Thoracic aorta (tissue), 2 donors: ENCODE data around the gene MYMK. TPM values are rescaled to one million over a fixed set of nuclear protein-coding genes. Genes with fewer than 3 reads are reported as not detected.

Source experiments
- ATAC-seq: fragments of 150-250 bp; one replicate; pipeline ENCODE4 v1.8.0; 2017; ENCODE audit warnings: low read depth; ENCODE audit not compliant: insufficient number of reproducible peaks, low FRiP score
- DNase-seq: peaks from one replicate; pipeline ENCODE4 v3.0.0-alpha.2; 2020; ENCODE audit warnings: low spot score
- H3K27ac ChIP-seq, 2 donors: fragments of 200-600 bp; sonication (generic); 1 replicate in 1 of 2; 2 replicates in 1 of 2; pipeline ENCODE4 v1.5.1; 2016; ENCODE audit warnings: mild to moderate bottlenecking in 2 of 2, moderate library complexity in 2 of 2
- H3K27me3 ChIP-seq: fragments of 200-600 bp; sonication (generic); replicated peaks from 2 replicates; pipeline ENCODE4 v1.6.0; 2016; ENCODE audit warnings: mild to moderate bottlenecking; ENCODE audit not compliant: insufficient read depth
- H3K36me3 ChIP-seq: fragments of 200-600 bp; sonication (generic); one replicate; pipeline ENCODE4 v1.5.1; 2016
- H3K4me1 ChIP-seq, 2 donors: fragments of 200-600 bp; sonication (generic); 1 replicate in 1 of 2; 2 replicates in 1 of 2; pipeline versions ENCODE4 v1.5.1 to v1.6.0; 2016; ENCODE audit warnings: low read depth in 2 of 2, mild to moderate bottlenecking in 1 of 2; ENCODE audit not compliant: control insufficient read depth in 1 of 2
- H3K4me3 ChIP-seq: fragments of 200-600 bp; sonication (generic); 2 replicates; pipeline ENCODE4 v1.5.1; 2016; ENCODE audit warnings: mild to moderate bottlenecking
- H3K9me3 ChIP-seq: fragments of 200-600 bp; sonication (generic); 2 replicates; pipeline ENCODE4 v1.5.1; 2016
- CTCF ChIP-seq: fragments of 200-600 bp; sonication (generic); IDR thresholded peaks from one replicate; pipeline ENCODE4 v1.5.1; 2019; ENCODE audit warnings: antibody characterized with exemption
- total RNA-seq, 2 donors: library from RNA; depleted of rRNA; stranded (reverse); fragments of >200 nt; gene quantifications; one replicate each; pipeline versions ENCODE4 v1.1.0 to v1.2.3, GENCODE V29; 2016

The MYMK gene
- total RNA-seq, 2 donors from 2014 or later = not detected

- Histone ChIP-seq H3K27me3 (no peaks in the 10 kb centered on the region), H3K36me3 (no peaks in the 10 kb centered on the region), H3K4me1 (peaks cover 9 to 28% of the 10 kb centered on the region in 2 donors), H3K4me3 (no peak overlapping the region), H3K27ac (peak overlapping the region in 1 of 2 donors; percentile 30), H3K9me3 (peaks cover 10% of the 10 kb centered on the region)
- TF ChIP-seq CTCF = no peak
- DNase-seq (no peak), ATAC-seq (no peak)
Measured at GRCh38 chr9:133505901-133506652, 18.7 kb downstream of the MYMK start.

- peaks cover 9 to 28% of the 10 kb centered on the region in 2 donors for H3K4me1 ChIP-seq
- H3K36me3 ChIP-seq = no peaks in the 10 kb centered on the region
- no peaks in the 10 kb centered on the region for H3K27me3 ChIP-seq
- DNase-seq (no peak), ATAC-seq (no peak)
- H3K27ac ChIP-seq = no peak overlapping the region
- no peak overlapping the region for H3K4me3 ChIP-seq
- no peak for TF ChIP-seq CTCF
- H3K9me3 ChIP-seq = peaks cover 10% of the 10 kb centered on the region
Measured at GRCh38 chr9:133505186-133505830, 19.5 kb downstream of the MYMK start.

- Histone ChIP-seq H3K27ac (no peak overlapping the region), H3K9me3 (peaks cover 10% of the 10 kb centered on the region), H3K4me1 (peaks cover 0 to 17% of the 10 kb centered on the region in 2 donors), H3K36me3 (no peaks in the 10 kb centered on the region), H3K4me3 (no peak overlapping the region), H3K27me3 (no peaks in the 10 kb centered on the region)
- DNase-seq (no peak), ATAC-seq (no peak)
- TF ChIP-seq CTCF = no peak
Measured at GRCh38 chr9:133502112-133502511, 22.6 kb downstream of the MYMK start.

- ATAC-seq (no peak), DNase-seq (no peak)
- H3K4me3 ChIP-seq = no peak overlapping the region
- H3K9me3 ChIP-seq = peaks cover 10% of the 10 kb centered on the region
- no peaks in the 10 kb centered on the region for H3K4me1 ChIP-seq
- H3K36me3 ChIP-seq = no peaks in the 10 kb centered on the region
- no peaks in the 10 kb centered on the region for H3K27me3 ChIP-seq
- H3K27ac ChIP-seq = no peak overlapping the region
- no peak for TF ChIP-seq CTCF
Measured at GRCh38 chr9:133499892-133500270, 24.9 kb downstream of the MYMK start.

- Histone ChIP-seq H3K9me3 (peaks cover 10% of the 10 kb centered on the region), H3K36me3 (no peaks in the 10 kb centered on the region), H3K4me3 (no peak overlapping the region), H3K4me1 (no peaks in the 10 kb centered on the region), H3K27ac (no peak overlapping the region), H3K27me3 (no peaks in the 10 kb centered on the region)
- DNase-seq = no peak
- no peak for ATAC-seq
- TF ChIP-seq CTCF = no peak
Measured at GRCh38 chr9:133499132-133499891, 25.4 kb downstream of the MYMK start.
